ENCODE data around the gene L2HGDH.

GRCh38 chr14:50272498-50272897 is 39.5 kb downstream of the L2HGDH start:
- TF ChIP-seq CTCF (conservative IDR thresholded peaks at IDR 0.05) (no peak), EZH2 (IDR thresholded peaks at IDR 0.05; ENCODE audit: low read depth) (no peak)

All from PC-9 (cell line).